Measurements from ENCODE around the gene FGF8. TPM values are rescaled to one million over a fixed set of nuclear protein-coding genes. Genes with fewer than 3 reads are reported as not detected.

The FGF8 gene
- polyA plus RNA-seq, 2 donors, result not detected

GRCh38 chr10:101770331-101771215 lies 5.3 kb downstream of the FGF8 start:
- H3K27me3 ChIP-seq (ENCODE audit: control insufficient read depth in 1 of 2, insufficient read depth in 2 of 2, low read length in 2 of 2), result peaks cover 0 to 19% of the 10 kb centered on the region in 2 donors
- no peak overlapping the region for H3K4me3 ChIP-seq (ENCODE audit: low read depth in 1 of 2, low read length in 2 of 2)
- peaks cover 0 to 6% of the 10 kb centered on the region in 2 donors for H3K4me1 ChIP-seq (ENCODE audit: control insufficient read depth in 2 of 2, insufficient read depth in 2 of 2, low read length in 1 of 2)
- H3K9me3 ChIP-seq (ENCODE audit: control insufficient read depth in 2 of 2, insufficient read depth in 1 of 2, low read depth in 1 of 2, low read length in 1 of 2), result no peaks in the 10 kb centered on the region
- no peak overlapping the region for H3K27ac ChIP-seq (ENCODE audit: low read depth in 2 of 2, low read length in 1 of 2)
- 77 to 78% methylated on average over 41 of the region's 41 CpGs for WGBS, 2 donors
- H3K36me3 ChIP-seq (ENCODE audit: control insufficient read depth in 2 of 2, insufficient read depth in 2 of 2, low read length in 1 of 2), result no peaks in the 10 kb centered on the region

GRCh38 chr10:101769541-101770180 lies 6.3 kb downstream of the FGF8 start:
- H3K36me3 ChIP-seq (ENCODE audit: control insufficient read depth in 2 of 2, insufficient read depth in 2 of 2, low read length in 1 of 2), result no peaks in the 10 kb centered on the region
- WGBS, 2 donors, result 72 to 80% methylated on average over 5 of the region's 5 CpGs
- H3K4me1 ChIP-seq (ENCODE audit: control insufficient read depth in 2 of 2, insufficient read depth in 2 of 2, low read length in 1 of 2), result peaks cover 0 to 2% of the 10 kb centered on the region in 2 donors
- no peak overlapping the region for H3K4me3 ChIP-seq (ENCODE audit: low read depth in 1 of 2, low read length in 2 of 2)
- H3K27me3 ChIP-seq (ENCODE audit: control insufficient read depth in 1 of 2, insufficient read depth in 2 of 2, low read length in 2 of 2), result peaks cover 0 to 10% of the 10 kb centered on the region in 2 donors
- no peaks in the 10 kb centered on the region for H3K9me3 ChIP-seq (ENCODE audit: control insufficient read depth in 2 of 2, insufficient read depth in 1 of 2, low read depth in 1 of 2, low read length in 1 of 2)
- no peak overlapping the region for H3K27ac ChIP-seq (ENCODE audit: low read depth in 2 of 2, low read length in 1 of 2)

GRCh38 chr10:101768791-101769170 lies 7.1 kb downstream of the FGF8 start:
- 81 to 83% methylated on average over 8 of the region's 8 CpGs for WGBS, 2 donors
- Histone ChIP-seq H3K36me3 (ENCODE audit: control insufficient read depth in 2 of 2, insufficient read depth in 2 of 2, low read length in 1 of 2) (no peaks in the 10 kb centered on the region), H3K4me3 (ENCODE audit: low read depth in 1 of 2, low read length in 2 of 2) (no peak overlapping the region), H3K27ac (ENCODE audit: low read depth in 2 of 2, low read length in 1 of 2) (no peak overlapping the region), H3K27me3 (ENCODE audit: control insufficient read depth in 1 of 2, insufficient read depth in 2 of 2, low read length in 2 of 2) (peaks cover 0 to 5% of the 10 kb centered on the region in 2 donors), H3K4me1 (ENCODE audit: control insufficient read depth in 2 of 2, insufficient read depth in 2 of 2, low read length in 1 of 2) (no peaks in the 10 kb centered on the region), H3K9me3 (ENCODE audit: control insufficient read depth in 2 of 2, insufficient read depth in 1 of 2, low read depth in 1 of 2, low read length in 1 of 2) (no peaks in the 10 kb centered on the region)

- H3K27ac ChIP-seq (ENCODE audit: low read depth in 2 of 2, low read length in 1 of 2), result no peak overlapping the region
- H3K4me1 ChIP-seq (ENCODE audit: control insufficient read depth in 2 of 2, insufficient read depth in 2 of 2, low read length in 1 of 2), result no peaks in the 10 kb centered on the region
- no peaks in the 10 kb centered on the region for H3K36me3 ChIP-seq (ENCODE audit: control insufficient read depth in 2 of 2, insufficient read depth in 2 of 2, low read length in 1 of 2)
- peaks cover 0 to 5% of the 10 kb centered on the region in 2 donors for H3K27me3 ChIP-seq (ENCODE audit: control insufficient read depth in 1 of 2, insufficient read depth in 2 of 2, low read length in 2 of 2)
- 63 to 64% methylated on average over 14 of the region's 14 CpGs for WGBS, 2 donors
- no peak overlapping the region for H3K4me3 ChIP-seq (ENCODE audit: low read depth in 1 of 2, low read length in 2 of 2)
- no peaks in the 10 kb centered on the region for H3K9me3 ChIP-seq (ENCODE audit: control insufficient read depth in 2 of 2, insufficient read depth in 1 of 2, low read depth in 1 of 2, low read length in 1 of 2)
Observed at GRCh38 chr10:101767966-101768790, 7.7 kb downstream of the FGF8 start.

- peaks cover 0 to under 1% of the 10 kb centered on the region in 2 donors for H3K27me3 ChIP-seq (ENCODE audit: control insufficient read depth in 1 of 2, insufficient read depth in 2 of 2, low read length in 2 of 2)
- WGBS, 2 donors, result 44 to 64% methylated on average over 6 of the region's 6 CpGs
Observed at GRCh38 chr10:101767600-101767945, 8.3 kb downstream of the FGF8 start.

GRCh38 chr10:101766753-101767599 lies 8.9 kb downstream of the FGF8 start:
- H3K27ac ChIP-seq (ENCODE audit: low read depth in 2 of 2, low read length in 1 of 2), result no peak overlapping the region
- H3K4me1 ChIP-seq (ENCODE audit: control insufficient read depth in 2 of 2, insufficient read depth in 2 of 2, low read length in 1 of 2), result no peaks in the 10 kb centered on the region
- H3K36me3 ChIP-seq (ENCODE audit: control insufficient read depth in 2 of 2, insufficient read depth in 2 of 2, low read length in 1 of 2), result no peaks in the 10 kb centered on the region
- H3K4me3 ChIP-seq (ENCODE audit: low read depth in 1 of 2, low read length in 2 of 2), result no peak overlapping the region
- 74 to 81% methylated on average over 12 of the region's 12 CpGs for WGBS, 2 donors
- no peaks in the 10 kb centered on the region for H3K9me3 ChIP-seq (ENCODE audit: control insufficient read depth in 2 of 2, insufficient read depth in 1 of 2, low read depth in 1 of 2, low read length in 1 of 2)
- H3K27me3 ChIP-seq (ENCODE audit: control insufficient read depth in 1 of 2, insufficient read depth in 2 of 2, low read length in 2 of 2), result no peaks in the 10 kb centered on the region

More at GRCh38 chr10:101767600-101767945, 8.3 kb downstream of the FGF8 start:
- no peaks in the 10 kb centered on the region for H3K36me3 ChIP-seq (ENCODE audit: control insufficient read depth in 2 of 2, insufficient read depth in 2 of 2, low read length in 1 of 2)
- H3K4me3 ChIP-seq (ENCODE audit: low read depth in 1 of 2, low read length in 2 of 2), result no peak overlapping the region
- no peak overlapping the region for H3K27ac ChIP-seq (ENCODE audit: low read depth in 2 of 2, low read length in 1 of 2)
- H3K9me3 ChIP-seq (ENCODE audit: control insufficient read depth in 2 of 2, insufficient read depth in 1 of 2, low read depth in 1 of 2, low read length in 1 of 2), result no peaks in the 10 kb centered on the region
- H3K4me1 ChIP-seq (ENCODE audit: control insufficient read depth in 2 of 2, insufficient read depth in 2 of 2, low read length in 1 of 2), result no peaks in the 10 kb centered on the region

GRCh38 chr10:101766306-101766705 lies 9.6 kb downstream of the FGF8 start:
- Histone ChIP-seq H3K9me3 (ENCODE audit: control insufficient read depth in 2 of 2, insufficient read depth in 1 of 2, low read depth in 1 of 2, low read length in 1 of 2) (no peaks in the 10 kb centered on the region), H3K36me3 (ENCODE audit: control insufficient read depth in 2 of 2, insufficient read depth in 2 of 2, low read length in 1 of 2) (no peaks in the 10 kb centered on the region), H3K27ac (ENCODE audit: low read depth in 2 of 2, low read length in 1 of 2) (no peak overlapping the region), H3K4me3 (ENCODE audit: low read depth in 1 of 2, low read length in 2 of 2) (no peak overlapping the region), H3K27me3 (ENCODE audit: control insufficient read depth in 1 of 2, insufficient read depth in 2 of 2, low read length in 2 of 2) (no peaks in the 10 kb centered on the region), H3K4me1 (ENCODE audit: control insufficient read depth in 2 of 2, insufficient read depth in 2 of 2, low read length in 1 of 2) (no peaks in the 10 kb centered on the region)
- 84 to 87% methylated on average over 6 of the region's 6 CpGs for WGBS, 2 donors

- no peaks in the 10 kb centered on the region for H3K9me3 ChIP-seq (ENCODE audit: control insufficient read depth in 2 of 2, insufficient read depth in 1 of 2, low read depth in 1 of 2, low read length in 1 of 2)
- H3K27ac ChIP-seq (ENCODE audit: low read depth in 2 of 2, low read length in 1 of 2), result no peak overlapping the region
- H3K4me1 ChIP-seq (ENCODE audit: control insufficient read depth in 2 of 2, insufficient read depth in 2 of 2, low read length in 1 of 2), result no peaks in the 10 kb centered on the region
- no peaks in the 10 kb centered on the region for H3K27me3 ChIP-seq (ENCODE audit: control insufficient read depth in 1 of 2, insufficient read depth in 2 of 2, low read length in 2 of 2)
- no peaks in the 10 kb centered on the region for H3K36me3 ChIP-seq (ENCODE audit: control insufficient read depth in 2 of 2, insufficient read depth in 2 of 2, low read length in 1 of 2)
- WGBS, 2 donors, result 84% methylated on average over 10 of the region's 10 CpGs
- H3K4me3 ChIP-seq (ENCODE audit: low read depth in 1 of 2, low read length in 2 of 2), result no peak overlapping the region
Observed at GRCh38 chr10:101763141-101763846, 12.6 kb downstream of the FGF8 start.
